PC-3 (cell line): Measurements from ENCODE around the gene STAT4. TPM values are rescaled to one million over a fixed set of nuclear protein-coding genes. Genes with fewer than 3 reads are reported as not detected.

Experiments used
- ATAC-seq: fragments of 200-7000 bp; cut with Tn5 transposase; 2 replicates; pipeline ENCODE4 v1.9.1; 2020; ENCODE audit warnings: mild to moderate bottlenecking, moderate library complexity
- BruUV-seq: library from RNA; stranded (reverse); fragments of 400-500 nt; replicated peaks from 2 replicates; lab custom pipeline; 2021; lab: Mats Ljungman, UMichigan
- CTCF ChIA-PET: fragments of 300-600 bp; sonication (Branson Sonifier 250); formaldehyde crosslinking; loops from one replicate; lab custom pipeline; 2022; ENCODE audit warnings: antibody characterized with exemption; lab: Charles Lee
- POLR2A ChIA-PET: fragments of 300-600 bp; sonication (Branson Sonifier 250); formaldehyde crosslinking; loops from one replicate; lab custom pipeline; 2022; ENCODE audit warnings: antibody characterized with exemption; ENCODE audit not compliant: unreplicated experiment; lab: Charles Lee
- DNase-seq: peaks from one replicate; pipeline ENCODE4 v3.0.0-alpha.2; 2015
- H2AFZ ChIP-seq: fragments of 300-600 bp; sonication (generic); 2 replicates; pipeline ENCODE4 v1.6.0; 2016; ENCODE audit warnings: antibody characterized with exemption, low read length
- H3F3A ChIP-seq: fragments of 300-600 bp; sonication (generic); one replicate; pipeline ENCODE4 v1.6.0; 2017; ENCODE audit warnings: antibody characterized with exemption, low read length, control low read depth, mild to moderate bottlenecking; ENCODE audit not compliant: unreplicated experiment
- H3K27ac ChIP-seq: fragments of 300-600 bp; sonication (generic); 2 replicates; pipeline ENCODE4 v1.5.1; 2016; ENCODE audit warnings: mild to moderate bottlenecking, low read length
- H3K27me3 ChIP-seq: fragments of 300-600 bp; sonication (generic); 2 replicates; pipeline ENCODE4 v1.6.1; 2016; ENCODE audit warnings: low read length, mixed read lengths
- H3K36me3 ChIP-seq: fragments of 300-600 bp; sonication (generic); 2 replicates; pipeline ENCODE4 v1.6.1; 2016; ENCODE audit warnings: low read depth, mixed run types, low read length, mixed read lengths
- H3K4me1 ChIP-seq: fragments of 300-600 bp; sonication (generic); 2 replicates; pipeline ENCODE4 v1.5.1; 2016; ENCODE audit warnings: low read length; ENCODE audit not compliant: insufficient read depth
- H3K4me2 ChIP-seq: fragments of 300-600 bp; sonication (generic); 2 replicates; pipeline ENCODE4 v1.6.0; 2016; ENCODE audit warnings: low read length
- H3K4me3 ChIP-seq: fragments of 300-600 bp; sonication (generic); 2 replicates; pipeline ENCODE4 v1.5.1; 2016; ENCODE audit warnings: mild to moderate bottlenecking, low read length, mixed read lengths
- H3K79me2 ChIP-seq: fragments of 300-600 bp; sonication (generic); 2 replicates; pipeline ENCODE4 v1.6.1; 2017; ENCODE audit warnings: low read length, mixed read lengths
- H3K9ac ChIP-seq: fragments of 300-600 bp; sonication (generic); 2 replicates; pipeline ENCODE4 v1.6.0; 2016; ENCODE audit warnings: mild to moderate bottlenecking, low read length
- H3K9me2 ChIP-seq: fragments of 300-600 bp; sonication (generic); replicated peaks from 2 replicates; pipeline ENCODE4 v1.6.1; 2016; ENCODE audit warnings: mixed run types, low read length, mixed read lengths
- H3K9me3 ChIP-seq: fragments of 300-600 bp; sonication (generic); 2 replicates; pipeline ENCODE4 v1.6.1; 2016; ENCODE audit warnings: low read length, mixed read lengths
- H4K20me1 ChIP-seq: fragments of 300-600 bp; sonication (generic); 2 replicates; pipeline ENCODE4 v1.6.1; 2016; ENCODE audit warnings: low read length, mixed read lengths
- CTCF ChIP-seq: fragments of 300-600 bp; sonication (generic); conservative IDR thresholded peaks from 2 replicates; pipeline ENCODE4 v1.5.1; 2017; ENCODE audit warnings: antibody characterized with exemption, low read depth, mild to moderate bottlenecking, low read length
- EZH2 ChIP-seq: fragments of 300-600 bp; sonication (generic); IDR thresholded peaks from one replicate; pipeline ENCODE4 v1.6.1; 2017; ENCODE audit warnings: antibody characterized with exemption, mild to moderate bottlenecking, low read length; ENCODE audit not compliant: unreplicated experiment
- EZH2phosphoT487 ChIP-seq: fragments of 300-600 bp; sonication (generic); IDR thresholded peaks from 2 replicates; pipeline ENCODE4 v1.6.1; 2018; ENCODE audit warnings: mild to moderate bottlenecking, antibody characterized with exemption, low read length, borderline replicate concordance
- intact Hi-C: fragments of 100-400 bp; cut with micrococcal nuclease; formaldehyde crosslinking; loops from 2 replicates; pipeline ENCODE4 v1.9.0; 2023
- total RNA-seq: library from RNA; depleted of rRNA; stranded (reverse); fragments of >200 nt; gene quantifications from 2 replicates; pipeline ENCODE4 v1.2.3, GENCODE V29; 2014

The STAT4 gene
- total RNA-seq, 1 experiment from 2014 or later, result 1.6 TPM

- Histone ChIP-seq H3K4me1 (peaks cover 28% of the 10 kb centered on the region), H2AFZ (0 out of 2 replicates have a peak overlapping the region, but pooled peaks have one; percentile 33)
- POLR2A ChIA-PET, result no interaction called here
These were observed 29.5 kb upstream of the STAT4 start for GRCh38 chr2:191180276-191180675.

GRCh38 chr2:191178806-191179514 lies 28.2 kb upstream of the STAT4 start:
- no peak overlapping the region for H3K4me3 ChIP-seq
- peaks cover 30% of the 10 kb centered on the region for H3K4me1 ChIP-seq
- H3K9me2 ChIP-seq, result 0 out of 2 replicates have a peak, but pooled peaks cover 3% of the 10 kb centered on the region
- no peak for ATAC-seq
- TF ChIP-seq CTCF (no peak), EZH2phosphoT487 (no peak), EZH2 (no peak)
- H4K20me1 ChIP-seq, result no peaks in the 10 kb centered on the region
- POLR2A ChIA-PET, result interaction anchor here (0.7 kb wide), 1 partner anchor 309 kb away, joined by 3 read pairs; no protein-coding TSS in a partner anchor
- intact Hi-C loops, result loop anchor here (10.0 kb wide), 1 partner anchor 506 kb away; no protein-coding TSS in a partner anchor
- H3K4me2 ChIP-seq, result no peak overlapping the region
- no peak overlapping the region for H3K27ac ChIP-seq
- H3K9ac ChIP-seq, result no peak overlapping the region
- no peaks in the 10 kb centered on the region for H3K79me2 ChIP-seq
- no peaks in the 10 kb centered on the region for H3F3A ChIP-seq
- no peaks in the 10 kb centered on the region for H3K27me3 ChIP-seq
- CTCF ChIA-PET, result no interaction called here
- no peaks in the 10 kb centered on the region for H3K36me3 ChIP-seq
- no peaks in the 10 kb centered on the region for H3K9me3 ChIP-seq
- H2AFZ ChIP-seq, result no peak overlapping the region
- BruUV-seq, result no TSS peak
- DNase-seq, result peak; percentile 58

More at GRCh38 chr2:191180276-191180675, 29.5 kb upstream of the STAT4 start:
- no peak overlapping the region for H3K27ac ChIP-seq
- H3K9me2 ChIP-seq, result 0 out of 2 replicates have a peak, but pooled peaks cover 3% of the 10 kb centered on the region
- H3K9ac ChIP-seq, result no peak overlapping the region
- no peak overlapping the region for H3K4me3 ChIP-seq
- DNase-seq, result no peak
- BruUV-seq, result no TSS peak
- TF ChIP-seq EZH2 (no peak), EZH2phosphoT487 (no peak), CTCF (no peak)
- no peaks in the 10 kb centered on the region for H3K79me2 ChIP-seq
- no peaks in the 10 kb centered on the region for H3F3A ChIP-seq
- no peaks in the 10 kb centered on the region for H3K9me3 ChIP-seq
- no peaks in the 10 kb centered on the region for H3K27me3 ChIP-seq
- H4K20me1 ChIP-seq, result no peaks in the 10 kb centered on the region
- H3K4me2 ChIP-seq, result no peak overlapping the region; the same call in 1 of the 2 replicates
- H3K36me3 ChIP-seq, result no peaks in the 10 kb centered on the region
- intact Hi-C loops, result no loop called here
- no peak for ATAC-seq
- CTCF ChIA-PET, result no interaction called here
